ENCODE results near the gene C2CD2.

DNA sequence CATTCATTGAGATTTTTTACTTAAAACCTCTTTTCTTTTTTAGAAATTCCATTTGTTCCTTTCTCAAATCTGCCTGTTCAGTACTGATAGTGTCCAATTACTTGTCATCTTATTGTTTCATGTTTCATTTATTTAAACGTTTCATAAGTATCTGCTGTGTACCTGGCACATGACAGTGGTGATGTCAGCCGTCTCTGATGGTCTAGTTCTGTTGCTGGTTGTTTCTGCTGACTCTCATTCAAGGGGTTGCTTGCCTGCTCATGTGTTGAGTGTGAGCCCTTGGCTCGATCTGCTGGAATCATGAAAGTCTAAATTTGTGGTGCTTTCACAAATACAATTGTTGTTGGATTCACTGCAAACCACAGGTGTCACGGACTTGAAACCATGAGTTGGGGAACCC, 25.5 kb upstream of the C2CD2 start:
- TF ChIP-seq, protein P1, sequence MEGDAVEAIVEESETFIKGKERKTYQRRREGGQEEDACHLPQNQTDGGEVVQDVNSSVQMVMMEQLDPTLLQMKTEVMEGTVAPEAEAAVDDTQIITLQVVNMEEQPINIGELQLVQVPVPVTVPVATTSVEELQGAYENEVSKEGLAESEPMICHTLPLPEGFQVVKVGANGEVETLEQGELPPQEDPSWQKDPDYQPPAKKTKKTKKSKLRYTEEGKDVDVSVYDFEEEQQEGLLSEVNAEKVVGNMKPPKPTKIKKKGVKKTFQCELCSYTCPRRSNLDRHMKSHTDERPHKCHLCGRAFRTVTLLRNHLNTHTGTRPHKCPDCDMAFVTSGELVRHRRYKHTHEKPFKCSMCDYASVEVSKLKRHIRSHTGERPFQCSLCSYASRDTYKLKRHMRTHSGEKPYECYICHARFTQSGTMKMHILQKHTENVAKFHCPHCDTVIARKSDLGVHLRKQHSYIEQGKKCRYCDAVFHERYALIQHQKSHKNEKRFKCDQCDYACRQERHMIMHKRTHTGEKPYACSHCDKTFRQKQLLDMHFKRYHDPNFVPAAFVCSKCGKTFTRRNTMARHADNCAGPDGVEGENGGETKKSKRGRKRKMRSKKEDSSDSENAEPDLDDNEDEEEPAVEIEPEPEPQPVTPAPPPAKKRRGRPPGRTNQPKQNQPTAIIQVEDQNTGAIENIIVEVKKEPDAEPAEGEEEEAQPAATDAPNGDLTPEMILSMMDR (IDR thresholded peaks at IDR 0.05), result no peak
- no peak for TF ChIP-seq POLR2A (IDR thresholded peaks at IDR 0.05)

Data from right lobe of liver (tissue), 4 donors.